GM12878 (cell line): ENCODE results near the gene SNRPD3. TPM values are rescaled to one million over a fixed set of nuclear protein-coding genes. Genes with fewer than 3 reads are reported as not detected.
"Not testable (repeated sequence)": the region's sequence is repeated elsewhere in the genome, so short reads cannot be mapped to it uniquely, and the experiment has no call there.

Experiments
- ATAC-seq: fragments of 200-7000 bp; cut with Tn5 transposase; 3 replicates; pipeline ENCODE4 v1.9.1; 2020; ENCODE audit warnings: mild to moderate bottlenecking, moderate library complexity
- BruUV-seq: library from RNA; stranded (reverse); fragments of 400-500 nt; replicated peaks from 2 replicates; lab custom pipeline; 2021; lab: Mats Ljungman, UMichigan
- CTCF ChIA-PET: fragments of 300-600 bp; sonication (Branson Sonifier 250); formaldehyde crosslinking; extraction: SDS; loops from one replicate; lab custom pipeline; 2021; ENCODE audit warnings: inconsistent platforms; lab: Yijun Ruan, JAX
- POLR2A ChIA-PET: fragments of 350-600 bp; formaldehyde crosslinking; extraction: SDS; loops from one replicate; lab custom pipeline; 2021; ENCODE audit warnings: inconsistent platforms; lab: Charles Lee
- RAD21 ChIA-PET: fragments of 300-600 bp; sonication (Branson Sonifier 250); formaldehyde crosslinking; loops from one replicate; lab custom pipeline; 2023; ENCODE audit warnings: antibody characterized with exemption; ENCODE audit not compliant: unreplicated experiment; lab: Charles Lee
- SMC1A ChIA-PET: fragments of 300-600 bp; sonication (Branson Sonifier 250); formaldehyde crosslinking; loops from one replicate; lab custom pipeline; 2023; ENCODE audit not compliant: unreplicated experiment, uncharacterized antibody; lab: Charles Lee
- DNase-seq: peaks from one replicate; pipeline ENCODE4 v3.0.0-alpha.2; 2011; ENCODE audit warnings: low read depth, low spot score
- FAIRE-seq: peaks from 3 replicates; lab custom pipeline; 2011; peaks lifted over from hg19 to GRCh38; lab: Jason Lieb, UNC
- H2AFZ ChIP-seq: 2 replicates; pipeline ENCODE4 v1.6.0; 2011; ENCODE audit warnings: low read depth, low read length, control low read depth; ENCODE audit not compliant: control insufficient read depth
- H3K27ac ChIP-seq: 2 replicates; pipeline ENCODE4 v1.5.1; 2011; ENCODE audit warnings: control low read depth; ENCODE audit not compliant: control insufficient read depth, insufficient read depth
- H3K27me3 ChIP-seq, 2 experiments: replicated peaks in 1 of 2; 2 replicates each; pipeline versions ENCODE4 v1.6.0 to v1.6.1; 2011; ENCODE audit warnings: low read length in 1 of 2; ENCODE audit not compliant: control insufficient read depth in 2 of 2, insufficient read depth in 2 of 2
- H3K36me3 ChIP-seq, 2 experiments: 2 replicates each; pipeline ENCODE4 v1.5.1; 2011; ENCODE audit warnings: low read length in 1 of 2; ENCODE audit not compliant: control insufficient read depth in 2 of 2, insufficient read depth in 2 of 2
- H3K4me1 ChIP-seq: 2 replicates; pipeline ENCODE4 v1.6.1; 2011; ENCODE audit warnings: mild to moderate bottlenecking, low read length, moderate library complexity, mixed read lengths; ENCODE audit not compliant: control insufficient read depth, insufficient read depth
- H3K4me2 ChIP-seq: 2 replicates; pipeline ENCODE4 v1.6.0; 2011; ENCODE audit warnings: control low read depth; ENCODE audit not compliant: control insufficient read depth, insufficient read depth
- H3K4me3 ChIP-seq: fragments of 200-600 bp; sonication (generic); 2 replicates; pipeline ENCODE4 v1.5.1; 2016
- H3K79me2 ChIP-seq: 2 replicates; pipeline ENCODE4 v1.6.0; 2011; ENCODE audit warnings: low read length; ENCODE audit not compliant: control insufficient read depth, insufficient read depth
- H3K9ac ChIP-seq: 2 replicates; pipeline ENCODE4 v1.8.0; 2011; ENCODE audit warnings: low read length, control low read depth, mixed read lengths; ENCODE audit not compliant: control insufficient read depth, insufficient read depth
- H3K9me3 ChIP-seq: replicated peaks from 3 replicates; pipeline ENCODE4 v1.5.1; 2011; ENCODE audit warnings: mild to moderate bottlenecking, low read length; ENCODE audit not compliant: control insufficient read depth, insufficient read depth
- H4K20me1 ChIP-seq: 2 replicates; pipeline ENCODE4 v1.6.0; 2011; ENCODE audit not compliant: control insufficient read depth, insufficient read depth
- WGBS: methylation state at CpG from one replicate; pipeline ENCODE4 v1.1.6; 2016; ENCODE audit warnings: low lambda C conversion rate; ENCODE audit not compliant: insufficient replicate concordance, insufficient coverage; ENCODE audit errors: missing lambda C conversion rate; 5-methylcytosine and 5-hydroxymethylcytosine counted together
- in situ Hi-C: fragments of 300-500 bp; cut with MboI; formaldehyde crosslinking; loops from 9 replicates; pipeline ENCODE4 v1.14.3; 2018; ENCODE audit warnings: mixed read lengths
- intact Hi-C: fragments of 100-400 bp; cut with micrococcal nuclease; formaldehyde crosslinking; loops from one replicate; pipeline ENCODE4 v1.14.2; 2022; ENCODE audit not compliant: unreplicated experiment
- polyA plus RNA-seq, 11 experiments: library from polyadenylated mRNA; depleted of rRNA in 4 of 11; unstranded in 6 of 11; stranded (reverse) in 5 of 11; fragments of >200 nt; fragmentation: Nextera tagmentation in 4 of 11; fragmentation: Illumina TruSeq in 1 of 11; extraction: Ambion mirVana in 4 of 11; extraction: Trizol in 1 of 11; gene quantifications; 1 replicate in 1 of 11; 2 replicates in 10 of 11; pipeline versions ENCODE4 v1.2.1 to v1.2.3, GENCODE V29; 2011 to 2016; ENCODE audit warnings: inconsistent platforms in 2 of 11, missing spikeins in 2 of 11, low read depth in 1 of 11
- total RNA-seq, 4 experiments: library from RNA; depleted of rRNA in 3 of 4; stranded (reverse); fragments of >200 nt in 3 of 4; fragmentation: Illumina TruSeq in 1 of 4; extraction: Trizol in 1 of 4; gene quantifications; 2 replicates each; pipeline versions ENCODE4 v1.2.1 to v1.2.3, GENCODE V29; 2013 to 2021

The SNRPD3 gene
- total and polyA plus RNA-seq, 10 of the 15 experiments (the other 5 are each of a cell fraction or from before 2014, with no cell fraction given), result 112 to 324 (median 242) TPM

- H3K9ac ChIP-seq, DNase-seq, H3K27ac ChIP-seq, RAD21 ChIA-PET, H3K79me2 ChIP-seq, SMC1A ChIA-PET, FAIRE-seq, in situ Hi-C loops, H4K20me1 ChIP-seq, ATAC-seq, H2AFZ ChIP-seq, intact Hi-C loops, H3K4me3 ChIP-seq, H3K9me3 ChIP-seq, CTCF ChIA-PET, H3K27me3 ChIP-seq, BruUV-seq, H3K4me2 ChIP-seq, H3K36me3 ChIP-seq, H3K4me1 ChIP-seq: not testable (repeated sequence)
- POLR2A ChIA-PET, result interaction anchor here (0.7 kb wide), 1 partner anchor 197 kb away, joined by 9 read pairs; no protein-coding TSS in a partner anchor
- WGBS, result 66% methylated on average over 12 of the region's 15 CpGs
These were observed 59.0 kb downstream of the SNRPD3 start for GRCh38 chr22:24614794-24615193.

GRCh38 chr22:24621244-24621643, 65.4 kb downstream of the SNRPD3 start:
- intact Hi-C loops, result not testable (repeated sequence)

GRCh38 chr22:24622596-24622995, 66.8 kb downstream of the SNRPD3 start:
- FAIRE-seq, DNase-seq, H3K27me3 ChIP-seq, H3K79me2 ChIP-seq, CTCF ChIA-PET, H3K9ac ChIP-seq, SMC1A ChIA-PET, H3K4me3 ChIP-seq, H3K27ac ChIP-seq, RAD21 ChIA-PET, POLR2A ChIA-PET, ATAC-seq, H3K4me1 ChIP-seq, H3K9me3 ChIP-seq, H2AFZ ChIP-seq, in situ Hi-C loops, intact Hi-C loops, H3K36me3 ChIP-seq, H4K20me1 ChIP-seq, H3K4me2 ChIP-seq, BruUV-seq: not testable (repeated sequence)
- WGBS, result 0% methylated on average over 2 of the region's 2 CpGs

More at GRCh38 chr22:24621244-24621643, 65.4 kb downstream of the SNRPD3 start:
- H4K20me1 ChIP-seq, H2AFZ ChIP-seq, RAD21 ChIA-PET, in situ Hi-C loops, H3K9me3 ChIP-seq, H3K79me2 ChIP-seq, H3K36me3 ChIP-seq, POLR2A ChIA-PET, ATAC-seq, SMC1A ChIA-PET, H3K9ac ChIP-seq, H3K4me1 ChIP-seq, BruUV-seq, H3K4me2 ChIP-seq, H3K27me3 ChIP-seq, H3K4me3 ChIP-seq, H3K27ac ChIP-seq, DNase-seq, FAIRE-seq: not testable (repeated sequence)
- CTCF ChIA-PET, result interaction anchor here (0.8 kb wide), 1 partner anchor 8 kb away, joined by 3 read pairs; no protein-coding TSS in a partner anchor
- 67% methylated on average over 3 of the region's 5 CpGs for whole genome bisulfite sequencing
